H9 (cell line): ENCODE measurements around the gene TMEM141. TPM values are rescaled to one million over a fixed set of nuclear protein-coding genes. Genes with fewer than 3 reads are reported as not detected.

Experiments
- DNase-seq: peaks from one replicate; pipeline ENCODE4 v3.0.0-alpha.2; 2017
- H2AFZ ChIP-seq: one replicate; pipeline ENCODE4 v1.6.1; 2013; ENCODE audit warnings: mild to moderate bottlenecking, low read length, control low read depth, moderate library complexity
- H2AK5ac ChIP-seq: 2 replicates; pipeline ENCODE4 v1.6.1; 2013; ENCODE audit warnings: low read length, control low read depth, mixed read lengths; ENCODE audit not compliant: insufficient read length
- H2BK120ac ChIP-seq: one replicate; pipeline ENCODE4 v1.6.1; 2013; ENCODE audit warnings: low read depth, mild to moderate bottlenecking, low read length, control low read depth, inconsistent platforms; ENCODE audit not compliant: poor library complexity, severe bottlenecking
- H2BK12ac ChIP-seq: 2 replicates; pipeline ENCODE4 v1.6.1; 2013; ENCODE audit warnings: low read length, control low read depth, mixed read lengths, low read depth; ENCODE audit not compliant: insufficient read length
- H2BK15ac ChIP-seq: 2 replicates; pipeline ENCODE4 v1.6.1; 2013; ENCODE audit warnings: low read depth, low read length, control low read depth
- H2BK20ac ChIP-seq: one replicate; pipeline ENCODE4 v1.6.1; 2013; ENCODE audit warnings: low read depth, mild to moderate bottlenecking, low read length, control low read depth, inconsistent platforms; ENCODE audit not compliant: poor library complexity, severe bottlenecking
- H2BK5ac ChIP-seq: 2 replicates; pipeline ENCODE4 v1.6.1; 2013; ENCODE audit warnings: low read length, control low read depth, mixed read lengths; ENCODE audit not compliant: insufficient read length
- H3K14ac ChIP-seq: 2 replicates; pipeline ENCODE4 v1.6.1; 2013; ENCODE audit warnings: low read length, control low read depth; ENCODE audit not compliant: insufficient read depth
- H3K18ac ChIP-seq: 2 replicates; pipeline ENCODE4 v1.6.1; 2013; ENCODE audit warnings: low read depth, mild to moderate bottlenecking, mixed read lengths, low read length, control low read depth; ENCODE audit not compliant: insufficient read length
- H3K23ac ChIP-seq: 2 replicates; pipeline ENCODE4 v1.6.1; 2013; ENCODE audit warnings: low read length, control low read depth, mixed read lengths, low read depth; ENCODE audit not compliant: insufficient read length
- H3K23me2 ChIP-seq: 2 replicates; pipeline ENCODE4 v1.6.1; 2013; ENCODE audit warnings: low read depth, mild to moderate bottlenecking, mixed read lengths, low read length, control low read depth; ENCODE audit not compliant: insufficient read length, poor library complexity, severe bottlenecking
- H3K27ac ChIP-seq: 2 replicates; pipeline ENCODE4 v1.5.1; 2013; ENCODE audit warnings: low read length, control low read depth, mixed read lengths, low read depth; ENCODE audit not compliant: insufficient read length
- H3K27me3 ChIP-seq: 2 replicates; pipeline ENCODE4 v1.6.1; 2013; ENCODE audit warnings: low read length, control low read depth, inconsistent platforms; ENCODE audit not compliant: insufficient read depth
- H3K4ac ChIP-seq: 2 replicates; pipeline ENCODE4 v1.6.1; 2013; ENCODE audit warnings: low read depth, mild to moderate bottlenecking, control low read depth, inconsistent platforms, low read length, moderate library complexity
- H3K4me1 ChIP-seq: 2 replicates; pipeline ENCODE4 v1.6.1; 2013; ENCODE audit warnings: low read length, control low read depth, inconsistent platforms; ENCODE audit not compliant: insufficient read depth
- H3K4me2 ChIP-seq: 2 replicates; pipeline ENCODE4 v1.6.1; 2013; ENCODE audit warnings: low read length, control low read depth, mixed read lengths; ENCODE audit not compliant: insufficient read length, insufficient read depth
- H3K56ac ChIP-seq: 2 replicates; pipeline ENCODE4 v1.6.1; 2013; ENCODE audit warnings: low read depth, mild to moderate bottlenecking, mixed read lengths, low read length, control low read depth; ENCODE audit not compliant: insufficient read length
- H3K79me1 ChIP-seq: 2 replicates; pipeline ENCODE4 v1.6.1; 2013; ENCODE audit warnings: low read depth, mild to moderate bottlenecking, moderate library complexity, low read length, control low read depth, inconsistent platforms; ENCODE audit not compliant: insufficient read depth, poor library complexity, severe bottlenecking
- H3K79me2 ChIP-seq: 2 replicates; pipeline ENCODE4 v1.6.1; 2013; ENCODE audit warnings: low read length, control low read depth, inconsistent platforms; ENCODE audit not compliant: insufficient read depth
- H3K9ac ChIP-seq: 2 replicates; pipeline ENCODE4 v1.6.1; 2013; ENCODE audit warnings: low read length, control low read depth, mixed read lengths; ENCODE audit not compliant: insufficient read length; ENCODE audit errors: extremely low read depth
- H3K9me3 ChIP-seq: one replicate; pipeline ENCODE4 v1.6.1; 2013; ENCODE audit warnings: low read depth, low read length, inconsistent platforms; ENCODE audit not compliant: control insufficient read depth
- H3T11ph ChIP-seq: one replicate; pipeline ENCODE4 v1.6.1; 2013; ENCODE audit warnings: mild to moderate bottlenecking, low read length, control low read depth, inconsistent platforms
- H4K20me1 ChIP-seq: one replicate; pipeline ENCODE4 v1.6.1; 2013; ENCODE audit not compliant: control insufficient read depth, insufficient read length, insufficient read depth
- H4K5ac ChIP-seq: 2 replicates; pipeline ENCODE4 v1.6.1; 2013; ENCODE audit warnings: low read depth, mild to moderate bottlenecking, mixed read lengths, low read length, control low read depth; ENCODE audit not compliant: insufficient read length
- H4K8ac ChIP-seq: replicated peaks from 2 replicates; pipeline ENCODE4 v1.6.1; 2013; ENCODE audit warnings: low read length, control low read depth, mixed read lengths, low read depth; ENCODE audit not compliant: insufficient read length
- H4K91ac ChIP-seq: 2 replicates; pipeline ENCODE4 v1.6.1; 2013; ENCODE audit warnings: low read depth, mild to moderate bottlenecking, moderate library complexity, mixed read lengths, low read length, control low read depth; ENCODE audit not compliant: insufficient read length
- H3K27ac Mint-ChIP-seq, 3 experiments: 2 replicates in 2 of 3; 3 replicates in 1 of 3; pipeline ENCODE4 v1.8.0; 2020 to 2021; ENCODE audit warnings: mixed read lengths in 3 of 3, mild to moderate bottlenecking in 1 of 3, moderate library complexity in 1 of 3
- H3K27me3 Mint-ChIP-seq: 2 replicates; pipeline ENCODE4 v1.8.0; 2021; ENCODE audit warnings: low read depth, mild to moderate bottlenecking, moderate library complexity, mixed read lengths
- H3K36me3 Mint-ChIP-seq, 3 experiments: 2 replicates in 2 of 3; 3 replicates in 1 of 3; pipeline ENCODE4 v1.8.0; 2020 to 2021; ENCODE audit warnings: low read depth in 3 of 3, mixed read lengths in 3 of 3; ENCODE audit not compliant: insufficient read depth in 1 of 3
- H3K4me1 Mint-ChIP-seq, 2 experiments: 2 replicates each; pipeline ENCODE4 v1.8.0; 2020; ENCODE audit warnings: mixed read lengths in 2 of 2
- H3K4me3 Mint-ChIP-seq, 2 experiments: 2 replicates in 1 of 2; 3 replicates in 1 of 2; pipeline ENCODE4 v1.8.0; 2020 to 2021; ENCODE audit warnings: mild to moderate bottlenecking in 2 of 2, mixed read lengths in 2 of 2, moderate library complexity in 1 of 2
- H3K9me3 Mint-ChIP-seq, 2 experiments: 2 replicates in 1 of 2; 3 replicates in 1 of 2; pipeline ENCODE4 v1.8.0; 2020; ENCODE audit warnings: mild to moderate bottlenecking in 2 of 2, mixed read lengths in 2 of 2, moderate library complexity in 1 of 2
- WGBS: extraction: QIAGEN DNeasy Blood & Tissue Kit; methylation state at CpG from one replicate; pipeline ENCODE4 v1.1.7; 2013; ENCODE audit warnings: missing lambda C conversion rate, low lambda C conversion rate, mixed read lengths; ENCODE audit not compliant: insufficient read length; ENCODE audit errors: extremely low coverage; 5-methylcytosine and 5-hydroxymethylcytosine counted together
- total RNA-seq: library from RNA; stranded (reverse); gene quantifications from 2 replicates; pipeline ENCODE4 v1.2.1, GENCODE V29; 2021
- TF ChIP-seq, protein P1 (sequence below): fragments of 200-600 bp; sonication (generic); conservative IDR thresholded peaks from 3 replicates; pipeline ENCODE4 v1.8.0; 2021; ENCODE audit warnings: antibody characterized with exemption, mild to moderate bottlenecking

Gene TMEM141
- total RNA-seq, 1 experiment from 2014 or later: 55.2 TPM

DNA sequence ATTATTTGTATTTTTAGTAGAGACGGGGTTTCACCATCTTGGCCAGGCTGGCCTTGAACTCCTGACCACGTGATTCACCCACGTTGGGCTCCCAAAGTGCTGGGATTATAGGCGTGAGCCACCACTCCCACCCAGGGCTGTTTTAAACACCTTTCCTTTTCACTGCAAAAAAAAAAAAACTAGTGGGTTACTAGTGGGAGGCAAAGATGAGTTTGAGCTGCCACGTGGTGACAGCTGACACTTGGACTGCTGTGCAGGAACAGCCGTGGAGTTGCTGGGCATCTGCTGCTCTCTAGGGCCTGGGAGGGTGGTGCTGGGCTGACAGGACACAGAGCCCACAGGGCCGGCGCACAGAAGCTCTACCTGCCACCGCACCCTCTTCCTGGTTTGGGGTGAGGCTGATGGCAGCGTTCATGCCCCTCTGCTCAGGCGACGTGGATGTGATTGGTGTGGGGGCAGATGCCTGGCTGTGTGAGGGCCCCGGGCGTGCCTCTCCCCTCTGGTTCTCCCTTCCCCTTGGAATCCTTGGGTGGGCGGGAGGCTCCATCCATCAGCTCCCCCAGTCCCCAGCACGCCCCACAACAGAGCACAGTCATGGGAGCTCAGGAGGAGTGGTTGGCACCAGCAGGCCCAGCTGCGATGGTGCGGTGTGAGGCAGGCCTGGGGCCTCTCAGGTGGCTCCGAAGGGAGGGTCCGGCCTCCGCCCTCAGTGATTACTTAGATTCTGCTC, 33.5 kb downstream of the TMEM141 start:
- no peak overlapping the region for H4K8ac ChIP-seq
- Mint-ChIP-seq H3K27me3 (no peaks in the 10 kb centered on the region), H3K4me1 (peaks cover 7 to 23% of the 10 kb centered on the region in 2 experiments), H3K27ac (no peak overlapping the region), H3K4me3 (no peak overlapping the region), H3K36me3 (peaks cover 10 to 41% (median 33%) of the 10 kb centered on the region in 3 experiments; a peak in 6 of 7 replicates), H3K9me3 (no peaks in the 10 kb centered on the region)
- H3K79me1 ChIP-seq: peaks cover 4% of the 10 kb centered on the region
- no peak overlapping the region for H2BK12ac ChIP-seq
- no peak overlapping the region for H4K5ac ChIP-seq
- no CpG with 5 or more reads among the region's 21 CpGs for WGBS
- H2AK5ac ChIP-seq: no peak overlapping the region
- DNase-seq: no peak
- H3K23me2 ChIP-seq: peaks cover 10% of the 10 kb centered on the region
- H2BK15ac ChIP-seq: no peak overlapping the region
- H3K4ac ChIP-seq: no peak overlapping the region
- H3K14ac ChIP-seq: no peak overlapping the region
- no peaks in the 10 kb centered on the region for H3K27me3 ChIP-seq
- peaks cover 4% of the 10 kb centered on the region; the same call in 1 of the 2 replicates for H3K79me2 ChIP-seq
- H2BK20ac ChIP-seq: no peak overlapping the region
- no peak overlapping the region for H4K91ac ChIP-seq
- no peak overlapping the region for H2AFZ ChIP-seq
- H3K27ac ChIP-seq: no peak overlapping the region
- H3K56ac ChIP-seq: no peak overlapping the region
- no peak overlapping the region for H3K4me2 ChIP-seq
- no peak overlapping the region for H3T11ph ChIP-seq
- H3K18ac ChIP-seq: no peak overlapping the region
- no peak overlapping the region for H2BK5ac ChIP-seq
- no peaks in the 10 kb centered on the region for H3K9me3 ChIP-seq
- TF ChIP-seq, protein P1, sequence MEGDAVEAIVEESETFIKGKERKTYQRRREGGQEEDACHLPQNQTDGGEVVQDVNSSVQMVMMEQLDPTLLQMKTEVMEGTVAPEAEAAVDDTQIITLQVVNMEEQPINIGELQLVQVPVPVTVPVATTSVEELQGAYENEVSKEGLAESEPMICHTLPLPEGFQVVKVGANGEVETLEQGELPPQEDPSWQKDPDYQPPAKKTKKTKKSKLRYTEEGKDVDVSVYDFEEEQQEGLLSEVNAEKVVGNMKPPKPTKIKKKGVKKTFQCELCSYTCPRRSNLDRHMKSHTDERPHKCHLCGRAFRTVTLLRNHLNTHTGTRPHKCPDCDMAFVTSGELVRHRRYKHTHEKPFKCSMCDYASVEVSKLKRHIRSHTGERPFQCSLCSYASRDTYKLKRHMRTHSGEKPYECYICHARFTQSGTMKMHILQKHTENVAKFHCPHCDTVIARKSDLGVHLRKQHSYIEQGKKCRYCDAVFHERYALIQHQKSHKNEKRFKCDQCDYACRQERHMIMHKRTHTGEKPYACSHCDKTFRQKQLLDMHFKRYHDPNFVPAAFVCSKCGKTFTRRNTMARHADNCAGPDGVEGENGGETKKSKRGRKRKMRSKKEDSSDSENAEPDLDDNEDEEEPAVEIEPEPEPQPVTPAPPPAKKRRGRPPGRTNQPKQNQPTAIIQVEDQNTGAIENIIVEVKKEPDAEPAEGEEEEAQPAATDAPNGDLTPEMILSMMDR: no peak
- H3K23ac ChIP-seq: no peak overlapping the region
- H3K9ac ChIP-seq: no peak overlapping the region
- no peaks in the 10 kb centered on the region for H4K20me1 ChIP-seq
- H3K4me1 ChIP-seq: peaks cover 3% of the 10 kb centered on the region
- no peak overlapping the region for H2BK120ac ChIP-seq
